Keratinocyte (primary cell): ENCODE data around the gene ERC2. TPM values are rescaled to one million over a fixed set of nuclear protein-coding genes. Genes with fewer than 3 reads are reported as not detected.

ENCODE experiments used
- DNase-seq: peaks from one replicate; pipeline ENCODE4 v3.0.0-alpha.2; 2011; ENCODE audit warnings: low read depth, missing footprints, low spot score
- FAIRE-seq: peaks from 2 replicates; lab custom pipeline; 2011; peaks lifted over from hg19 to GRCh38; lab: Jason Lieb, UNC
- H2AFZ ChIP-seq: 2 replicates; pipeline ENCODE4 v1.6.0; 2012; ENCODE audit warnings: low read length, control low read depth, inconsistent platforms; ENCODE audit not compliant: control insufficient read depth
- H3K27ac ChIP-seq: 2 replicates; pipeline ENCODE4 v1.5.1; 2011; ENCODE audit warnings: low read length; ENCODE audit not compliant: control insufficient read depth, insufficient read depth
- H3K27me3 ChIP-seq: 3 replicates; pipeline ENCODE4 v1.6.0; 2011; ENCODE audit warnings: low read length; ENCODE audit not compliant: control insufficient read depth, insufficient read depth; ENCODE audit errors: extremely low read depth
- H3K36me3 ChIP-seq, 2 experiments: 2 replicates in 1 of 2; 3 replicates in 1 of 2; pipeline ENCODE4 v1.5.1; 2011; ENCODE audit warnings: low read length in 2 of 2, mild to moderate bottlenecking in 1 of 2; ENCODE audit not compliant: control insufficient read depth in 2 of 2, insufficient read depth in 2 of 2; ENCODE audit errors: extremely low read depth in 1 of 2
- H3K4me1 ChIP-seq: 3 replicates; pipeline ENCODE4 v1.5.1; 2011; ENCODE audit warnings: low read length; ENCODE audit not compliant: control insufficient read depth, insufficient read depth; ENCODE audit errors: extremely low read depth
- H3K4me2 ChIP-seq: 3 replicates; pipeline ENCODE4 v1.6.0; 2011; ENCODE audit warnings: low read depth, low read length; ENCODE audit not compliant: control insufficient read depth, insufficient read depth; ENCODE audit errors: extremely low read depth
- H3K4me3 ChIP-seq, 3 experiments: fragments of 200-600 bp in 1 of 3; sonication (generic) in 1 of 3; 2 replicates in 2 of 3; 3 replicates in 1 of 3; pipeline ENCODE4 v1.5.1; 2011 to 2016; ENCODE audit warnings: low read length in 3 of 3, mild to moderate bottlenecking in 3 of 3, control low read depth in 2 of 3, inconsistent platforms in 1 of 3, low read depth in 1 of 3, mixed read lengths in 1 of 3, mixed run types in 1 of 3, moderate library complexity in 1 of 3; ENCODE audit not compliant: control insufficient read depth in 2 of 3, insufficient read depth in 2 of 3; ENCODE audit errors: extremely low read depth in 1 of 3
- H3K79me2 ChIP-seq: 2 replicates; pipeline ENCODE4 v1.6.0; 2012; ENCODE audit warnings: low read length; ENCODE audit not compliant: control insufficient read depth, insufficient read depth
- H3K9ac ChIP-seq: 3 replicates; pipeline ENCODE4 v1.6.0; 2011; ENCODE audit warnings: low read length; ENCODE audit not compliant: control insufficient read depth, insufficient read depth; ENCODE audit errors: extremely low read depth
- H3K9me1 ChIP-seq: 3 replicates; pipeline ENCODE4 v1.6.0; 2011; ENCODE audit warnings: low read length; ENCODE audit not compliant: control insufficient read depth, insufficient read depth; ENCODE audit errors: extremely low read depth
- H3K9me3 ChIP-seq: 2 replicates; pipeline ENCODE4 v1.5.1; 2012; ENCODE audit warnings: low read depth, low read length; ENCODE audit not compliant: control insufficient read depth
- H4K20me1 ChIP-seq: 3 replicates; pipeline ENCODE4 v1.6.0; 2011; ENCODE audit warnings: low read length; ENCODE audit not compliant: control insufficient read depth, insufficient read depth; ENCODE audit errors: extremely low read depth
- EZH2 ChIP-seq: IDR thresholded peaks from one replicate; pipeline ENCODE4 v1.6.1; 2012; ENCODE audit warnings: inconsistent platforms, mild to moderate bottlenecking, low read length, moderate library complexity
- dilution Hi-C: fragments of 300-500 bp; cut with MboI; formaldehyde crosslinking; loops from one replicate; pipeline ENCODE4 v1.7.0; 2020; ENCODE audit warnings: low sequenced_read_pairs; ENCODE audit not compliant: extremely low pct_ligation_motif_present
- polyA plus RNA-seq, 5 experiments: library from polyadenylated mRNA; depleted of rRNA in 3 of 5; stranded (reverse) in 3 of 5; stranded (forward) in 1 of 5; unstranded in 1 of 5; fragments of >200 nt; gene quantifications; 1 replicate in 1 of 5; 2 replicates in 3 of 5; 3 replicates in 1 of 5; pipeline versions ENCODE4 v1.2.1 to v1.2.3, GENCODE V29; 2011 to 2012; ENCODE audit warnings: missing spikeins in 2 of 5, low read depth in 1 of 5, low replicate concordance in 1 of 5
- TF ChIP-seq, protein P1 (sequence below), 3 experiments: IDR thresholded peaks in 1 of 3; conservative IDR thresholded peaks in 1 of 3; optimal IDR thresholded peaks in 1 of 3; 2 replicates in 2 of 3; 3 replicates in 1 of 3; pipeline versions ENCODE3 to v1.5.1; 2011; ENCODE audit warnings: low read length in 3 of 3, mild to moderate bottlenecking in 3 of 3, moderate library complexity in 2 of 3, control low read depth in 1 of 3, inconsistent platforms in 1 of 3; ENCODE audit not compliant: insufficient read depth in 2 of 3; ENCODE audit errors: extremely low read depth in 1 of 3

ERC2 gene
- polyA plus RNA-seq, 1 donor (not counting 4 experiments of a cell fraction or from before 2014, with no cell fraction given) = 0.08 TPM

DNA sequence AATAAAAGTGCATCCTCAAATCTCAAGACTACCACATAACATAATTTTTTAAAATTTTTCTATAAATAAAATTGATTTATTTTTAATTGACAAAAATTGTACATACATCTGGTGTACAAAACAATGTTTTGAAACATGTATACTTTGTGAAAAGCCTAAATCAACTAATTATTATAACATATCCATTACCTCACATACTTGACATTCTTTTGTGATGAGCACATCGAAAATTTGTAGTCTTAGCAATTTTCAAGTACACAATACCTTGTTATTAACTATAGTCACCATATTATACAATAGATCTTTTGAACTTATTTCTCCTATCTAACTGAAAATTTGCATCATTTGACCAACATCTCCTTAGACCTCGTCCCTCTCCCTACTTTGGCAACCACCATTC is 973.3 kb downstream of the ERC2 start:
- H4K20me1 ChIP-seq = no peaks in the 10 kb centered on the region
- H3K27me3 ChIP-seq = no peaks in the 10 kb centered on the region
- no peaks in the 10 kb centered on the region for H3K36me3 ChIP-seq
- H3K9ac ChIP-seq = no peak overlapping the region
- H3K9me1 ChIP-seq = peaks cover 2% of the 10 kb centered on the region
- DNase-seq (no peak), FAIRE-seq (no peak)
- dilution Hi-C loops = loop anchor here (25.0 kb wide), 2 partner anchors 242 to 392 kb away; no protein-coding TSS in a partner anchor
- H3K27ac ChIP-seq = no peak overlapping the region
- H3K4me3 ChIP-seq = no peak overlapping the region
- TF ChIP-seq EZH2 = no peak
- TF ChIP-seq, protein P1, sequence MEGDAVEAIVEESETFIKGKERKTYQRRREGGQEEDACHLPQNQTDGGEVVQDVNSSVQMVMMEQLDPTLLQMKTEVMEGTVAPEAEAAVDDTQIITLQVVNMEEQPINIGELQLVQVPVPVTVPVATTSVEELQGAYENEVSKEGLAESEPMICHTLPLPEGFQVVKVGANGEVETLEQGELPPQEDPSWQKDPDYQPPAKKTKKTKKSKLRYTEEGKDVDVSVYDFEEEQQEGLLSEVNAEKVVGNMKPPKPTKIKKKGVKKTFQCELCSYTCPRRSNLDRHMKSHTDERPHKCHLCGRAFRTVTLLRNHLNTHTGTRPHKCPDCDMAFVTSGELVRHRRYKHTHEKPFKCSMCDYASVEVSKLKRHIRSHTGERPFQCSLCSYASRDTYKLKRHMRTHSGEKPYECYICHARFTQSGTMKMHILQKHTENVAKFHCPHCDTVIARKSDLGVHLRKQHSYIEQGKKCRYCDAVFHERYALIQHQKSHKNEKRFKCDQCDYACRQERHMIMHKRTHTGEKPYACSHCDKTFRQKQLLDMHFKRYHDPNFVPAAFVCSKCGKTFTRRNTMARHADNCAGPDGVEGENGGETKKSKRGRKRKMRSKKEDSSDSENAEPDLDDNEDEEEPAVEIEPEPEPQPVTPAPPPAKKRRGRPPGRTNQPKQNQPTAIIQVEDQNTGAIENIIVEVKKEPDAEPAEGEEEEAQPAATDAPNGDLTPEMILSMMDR (optimal IDR thresholded peaks at IDR 0.05 in 1 of 3, IDR thresholded peaks at IDR 0.05 in 1 of 3, conservative IDR thresholded peaks at IDR 0.05 in 1 of 3; ENCODE audit: extremely low read depth in 1 of 3, insufficient read depth in 2 of 3, low read length in 3 of 3) = no peak
- peaks cover 25% of the 10 kb centered on the region for H3K4me1 ChIP-seq
- H3K79me2 ChIP-seq = no peaks in the 10 kb centered on the region
- no peaks in the 10 kb centered on the region for H3K9me3 ChIP-seq
- H2AFZ ChIP-seq = no peak overlapping the region
- no peak overlapping the region for H3K4me2 ChIP-seq

DNA sequence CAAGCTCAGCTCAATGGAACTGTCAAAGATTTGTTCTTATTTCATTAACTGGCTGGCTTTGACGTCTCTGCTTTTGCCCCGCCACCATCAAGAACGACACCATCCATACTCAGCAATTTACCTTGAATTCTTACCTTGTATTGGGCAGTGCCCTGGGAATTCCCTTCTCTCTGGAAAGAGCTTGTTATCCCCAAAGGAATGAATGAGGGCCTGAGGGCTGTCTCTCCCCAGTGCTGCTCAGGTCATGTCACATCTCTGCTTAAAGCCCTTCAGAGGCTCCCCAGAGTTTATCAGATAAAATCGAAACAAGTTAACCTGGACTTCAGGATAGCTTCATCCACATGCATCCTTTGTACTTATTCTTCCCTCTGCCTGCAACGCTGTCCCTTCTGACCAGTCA is 975.3 kb downstream of the ERC2 start:
- DNase-seq (no peak), FAIRE-seq (no peak)
- Histone ChIP-seq H3K9me1 (peaks cover 2% of the 10 kb centered on the region), H4K20me1 (no peaks in the 10 kb centered on the region), H3K79me2 (peaks cover 2% of the 10 kb centered on the region), H3K4me2 (no peak overlapping the region), H3K4me3 (no peak overlapping the region), H3K9ac (no peak overlapping the region), H2AFZ (no peak overlapping the region), H3K36me3 (no peaks in the 10 kb centered on the region), H3K4me1 (peaks cover 40% of the 10 kb centered on the region), H3K27me3 (no peaks in the 10 kb centered on the region), H3K27ac (no peak overlapping the region), H3K9me3 (no peaks in the 10 kb centered on the region)
- TF ChIP-seq, protein P1 (optimal IDR thresholded peaks at IDR 0.05 in 1 of 3, IDR thresholded peaks at IDR 0.05 in 1 of 3, conservative IDR thresholded peaks at IDR 0.05 in 1 of 3; ENCODE audit: extremely low read depth in 1 of 3, insufficient read depth in 2 of 3, low read length in 3 of 3) = no peak
- no peak for TF ChIP-seq EZH2
- dilution Hi-C loops = loop anchor here (25.0 kb wide), 2 partner anchors 244 to 394 kb away; no protein-coding TSS in a partner anchor
